B cell (primary cell): Measurements from ENCODE around the gene C11orf21. TPM values are rescaled to one million over a fixed set of nuclear protein-coding genes. Genes with fewer than 3 reads are reported as not detected.
A peak's percentile ranks its signal among the peaks of the same experiment; 100 is the strongest.

ENCODE experiments used
- ATAC-seq: fragments of 200-7000 bp; cut with Tn5 transposase; one replicate; pipeline ENCODE4 v1.10.0; 2021; ENCODE audit warnings: low read depth, mild to moderate bottlenecking, moderate number of reproducible peaks, moderate library complexity
- CTCF ChIA-PET: fragments of 350-600 bp; sonication (Branson Sonifier 250); formaldehyde crosslinking; loops from one replicate; lab custom pipeline; 2021; ENCODE audit warnings: antibody characterized with exemption, inconsistent platforms; lab: Charles Lee
- POLR2A ChIA-PET: fragments of 350-600 bp; sonication (Branson Sonifier 250); formaldehyde crosslinking; loops from one replicate; lab custom pipeline; 2021; ENCODE audit warnings: antibody characterized with exemption; lab: Charles Lee
- DNase-seq: peaks from one replicate; pipeline ENCODE4 v3.0.0; 2013
- H2AFZ ChIP-seq: 2 replicates; pipeline ENCODE4 v1.6.1; 2012; ENCODE audit warnings: mild to moderate bottlenecking, low read depth, low read length; ENCODE audit not compliant: insufficient read depth, poor library complexity, severe bottlenecking
- H3K27ac ChIP-seq, 2 donors: 1 replicate in 1 of 2; 2 replicates in 1 of 2; pipeline ENCODE4 v1.5.1; 2012 to 2013; ENCODE audit warnings: low read length in 2 of 2, mild to moderate bottlenecking in 2 of 2, moderate library complexity in 1 of 2
- H3K27me3 ChIP-seq, 4 experiments: fragments of 200-600 bp in 1 of 4; sonication (generic) in 1 of 4; replicated peaks in 1 of 4; 1 replicate in 2 of 4; 2 replicates in 2 of 4; pipeline versions ENCODE4 v1.6.1 to v1.7.0; 2013 to 2016; ENCODE audit warnings: low read length in 3 of 4, mild to moderate bottlenecking in 2 of 4, mixed read lengths in 1 of 4, moderate library complexity in 1 of 4; ENCODE audit not compliant: insufficient read depth in 4 of 4, control insufficient read depth in 3 of 4; ENCODE audit errors: control extremely low read depth in 1 of 4
- H3K36me3 ChIP-seq, 2 experiments: replicated peaks in 1 of 2; 1 replicate in 1 of 2; 2 replicates in 1 of 2; pipeline versions ENCODE4 v1.6.1 to v1.7.1; 2013; ENCODE audit warnings: low read length in 1 of 2; ENCODE audit not compliant: insufficient read depth in 2 of 2, control insufficient read depth in 1 of 2; ENCODE audit errors: control extremely low read depth in 1 of 2, extremely low read depth in 1 of 2
- H3K4me1 ChIP-seq, 2 donors: fragments of 200-600 bp in 1 of 2; sonication (generic) in 1 of 2; 1 replicate in 1 of 2; 2 replicates in 1 of 2; pipeline versions ENCODE4 v1.5.1 to v1.6.1; 2013 to 2017; ENCODE audit warnings: low read length in 2 of 2; ENCODE audit not compliant: control insufficient read depth in 2 of 2, insufficient read depth in 2 of 2
- H3K4me2 ChIP-seq: replicated peaks from 2 replicates; pipeline ENCODE3; 2012; ENCODE audit warnings: mild to moderate bottlenecking, low read depth, low read length; ENCODE audit not compliant: poor library complexity, severe bottlenecking
- H3K4me3 ChIP-seq, 5 experiments: fragments of 200-600 bp in 1 of 5; sonication (generic) in 1 of 5; 1 replicate in 3 of 5; 2 replicates in 2 of 5; pipeline versions ENCODE4 v1.5.1 to v1.7.0; 2011 to 2016; ENCODE audit warnings: low read length in 4 of 5, mild to moderate bottlenecking in 4 of 5, low read depth in 2 of 5, control low read depth in 1 of 5, moderate library complexity in 1 of 5; ENCODE audit not compliant: insufficient read depth in 1 of 5; ENCODE audit errors: control extremely low read depth in 1 of 5, extremely low read depth in 1 of 5
- H3K79me2 ChIP-seq: fragments of 200-600 bp; sonication (generic); one replicate; pipeline ENCODE4 v1.6.0; 2016; ENCODE audit warnings: low read length; ENCODE audit not compliant: control insufficient read depth, insufficient read depth
- H3K9ac ChIP-seq: fragments of 200-600 bp; sonication (generic); 2 replicates; pipeline ENCODE4 v1.6.1; 2017; ENCODE audit warnings: mild to moderate bottlenecking, low read length, moderate library complexity
- H3K9me3 ChIP-seq, 3 donors: one replicate each; pipeline versions ENCODE4 v1.6.1 to v1.7.1; 2013; ENCODE audit warnings: low read length in 2 of 3; ENCODE audit not compliant: control insufficient read depth in 2 of 3, insufficient read depth in 1 of 3; ENCODE audit errors: control extremely low read depth in 1 of 3
- H4K20me1 ChIP-seq: 2 replicates; pipeline ENCODE4 v1.6.0; 2012; ENCODE audit warnings: mild to moderate bottlenecking, low read length; ENCODE audit not compliant: insufficient read depth, control insufficient read depth, poor library complexity, severe bottlenecking
- H3K27ac Mint-ChIP-seq: one replicate; pipeline ENCODE4 v1.8.0; 2021; ENCODE audit warnings: mixed read lengths
- H3K27me3 Mint-ChIP-seq: one replicate; pipeline ENCODE4 v1.8.0; 2021; ENCODE audit warnings: mixed read lengths
- H3K4me1 Mint-ChIP-seq: one replicate; pipeline ENCODE4 v1.8.0; 2021; ENCODE audit warnings: mixed read lengths
- H3K4me3 Mint-ChIP-seq: one replicate; pipeline ENCODE4 v1.8.0; 2021; ENCODE audit warnings: mixed read lengths
- H3K9me3 Mint-ChIP-seq: one replicate; pipeline ENCODE4 v1.8.0; 2022; ENCODE audit warnings: mixed read lengths; ENCODE audit not compliant: insufficient read depth
- CTCF ChIP-seq: fragments of 200-600 bp; IDR thresholded peaks from one replicate; pipeline ENCODE4 v1.8.0; 2022; ENCODE audit warnings: antibody characterized with exemption, mild to moderate bottlenecking
- EZH2 ChIP-seq: IDR thresholded peaks from 2 replicates; pipeline ENCODE4 v1.6.1; 2012; ENCODE audit warnings: borderline replicate concordance, low read depth, mild to moderate bottlenecking, moderate library complexity, low read length; ENCODE audit not compliant: insufficient read depth, poor library complexity, severe bottlenecking
- WGBS: methylation state at CpG from one replicate; pipeline ENCODE4 v1.1.5; 2013; ENCODE audit warnings: missing lambda C conversion rate; ENCODE audit not compliant: insufficient coverage; 5-methylcytosine and 5-hydroxymethylcytosine counted together
- intact Hi-C: fragments of 100-400 bp; cut with micrococcal nuclease; formaldehyde crosslinking; loops from one replicate; pipeline ENCODE4 v1.10.0; 2022
- polyA plus RNA-seq: library from polyadenylated mRNA; depleted of rRNA; stranded (reverse); fragments of >200 nt; gene quantifications from 2 replicates; pipeline ENCODE4 v1.2.3, GENCODE V29; 2012
- total RNA-seq, 2 donors: library from RNA; stranded (reverse); fragments of 120-200 nt in 1 of 2; gene quantifications; 1 replicate in 1 of 2; 2 replicates in 1 of 2; pipeline versions ENCODE4 v1.2.3 to v1.2.4, GENCODE V29; 2013 to 2022

Gene C11orf21
- total and polyA plus RNA-seq, 2 donors (not counting 1 experiment from before 2014, with no cell fraction given), result 22.8 to 38.9 TPM

- H2AFZ ChIP-seq, result peak overlapping the region; percentile 65
- TF ChIP-seq CTCF (no peak), EZH2 (no peak)
- ChIA-PET CTCF (interaction anchor here (0.7 to 15.0 kb wide), 14 partner anchors 7 to 626 kb away, joined by 3 to 583 read pairs (median 8); partner anchors contain the start of genes ASCL2, CD81, PHLDA2 and TSSC4), POLR2A (interaction anchor here (2.3 kb wide), 1 partner anchor 117 kb away, joined by 18 read pairs; no protein-coding TSS in a partner anchor)
- peak; percentile 36 for DNase-seq
- no peaks in the 10 kb centered on the region for H4K20me1 ChIP-seq
- ATAC-seq, result no peak
- H3K79me2 ChIP-seq, result peaks cover 33% of the 10 kb centered on the region
- WGBS, result 25% methylated on average over 14 of the region's 18 CpGs
- peaks cover 73 to 82% of the 10 kb centered on the region in 2 donors for H3K4me1 ChIP-seq
- peak overlapping the region in 1 of 2 donors; percentile 88 for H3K27ac ChIP-seq
- H3K27ac Mint-ChIP-seq, result peak overlapping the region; percentile 98
- intact Hi-C loops, result loop anchor here (5.0 kb wide), 2 partner anchors 224 to 584 kb away; partner anchors contain the start of gene CDKN1C
- H3K27me3 Mint-ChIP-seq, result no peaks in the 10 kb centered on the region
- H3K9me3 ChIP-seq, result no peaks in the 10 kb centered on the region
- H3K27me3 ChIP-seq, result no peaks in the 10 kb centered on the region
- H3K4me3 Mint-ChIP-seq, result peak overlapping the region; percentile 92
- H3K4me3 ChIP-seq, result peak overlapping the region; percentile 25 to 65 (median 54)
- H3K4me2 ChIP-seq, result peak overlapping the region; percentile 79
- peaks cover 67% of the 10 kb centered on the region for H3K4me1 Mint-ChIP-seq
- no peaks in the 10 kb centered on the region for H3K36me3 ChIP-seq
- H3K9ac ChIP-seq, result peak overlapping the region; percentile 54
- no peaks in the 10 kb centered on the region for H3K9me3 Mint-ChIP-seq
These were observed 1.3 kb upstream of the C11orf21 start for GRCh38 chr11:2302896-2303626.
